ENCODE data around the gene USP44. TPM values are rescaled to one million over a fixed set of nuclear protein-coding genes. Genes with fewer than 3 reads are reported as not detected.

USP44 gene
- total and polyA plus RNA-seq, 2 of the 8 experiments (the other 6 are each of a cell fraction or from before 2014, with no cell fraction given): 129 to 197 TPM

GRCh38 chr12:95545731-95546490, 5.4 kb downstream of the USP44 start:
- H2BK5ac ChIP-seq (ENCODE audit: low read depth, low read length): peak overlapping the region; percentile 76; the same call in 1 of the 2 replicates
- 9% methylated on average over 8 of the region's 8 CpGs; no CpG with 5 or more reads in 1 of the 2 experiments for WGBS, 2 experiments (ENCODE audit: extremely low coverage in 1 of 2, insufficient coverage in 1 of 2, insufficient read length in 1 of 2, insufficient replicate concordance in 2 of 2, low coverage in 1 of 2, low lambda C conversion rate in 2 of 2, missing lambda C conversion rate in 1 of 2)
- peaks cover 0 to 9% (median under 1%) of the 10 kb centered on the region in 4 experiments; a peak in 2 of 8 replicates for H3K36me3 ChIP-seq (ENCODE audit: control insufficient read depth in 2 of 4, insufficient read depth in 4 of 4, low read length in 3 of 4)
- FAIRE-seq (no peak), DNase-seq (ENCODE audit: low read depth in 1 of 2, low spot score in 2 of 2) (no peak)
- peak overlapping the region in 3 of 4 experiments; percentile 10 to 57 (median 43); a peak in 5 of 7 replicates for H3K9ac ChIP-seq (replicated peaks in 1 of 4; ENCODE audit: extremely low read depth in 1 of 4, low read depth in 3 of 4, low read length in 3 of 4)
- H2AFZ ChIP-seq (ENCODE audit: low read length): no peak overlapping the region
- H2BK15ac ChIP-seq (ENCODE audit: low read length): no peak overlapping the region
- H3K79me1 ChIP-seq (ENCODE audit: low read depth, low read length): no peaks in the 10 kb centered on the region
- peak overlapping the region; percentile 74 for H3K56ac ChIP-seq (replicated peaks; ENCODE audit: insufficient read length, low read depth, low read length)
- H3K18ac ChIP-seq (ENCODE audit: extremely low read depth, low read length): peak overlapping the region; percentile 62
- no peak overlapping the region for H3K14ac ChIP-seq (ENCODE audit: insufficient read length)
- no peaks in the 10 kb centered on the region for H3K27me3 ChIP-seq (replicated peaks in 1 of 4; ENCODE audit: control insufficient read depth in 3 of 4, extremely low read depth in 1 of 4, insufficient read depth in 3 of 4, low read length in 3 of 4)
- peak overlapping the region; percentile 77 to 97 for H3K4me2 ChIP-seq (ENCODE audit: insufficient read depth in 1 of 2, low read depth in 2 of 2, low read length in 2 of 2)
- no peak overlapping the region for H3K23ac ChIP-seq (ENCODE audit: insufficient read length)
- H2AK5ac ChIP-seq (ENCODE audit: low read depth, low read length): 0 out of 2 replicates have a peak overlapping the region, but pooled peaks have one; percentile 1
- no peaks in the 10 kb centered on the region for H3K9me3 ChIP-seq (ENCODE audit: insufficient read depth in 2 of 2, low read depth in 1 of 2, low read length in 1 of 2)
- peaks cover 50 to 97% of the 10 kb centered on the region in 2 experiments for H3K79me2 ChIP-seq (ENCODE audit: control insufficient read depth in 1 of 2, insufficient read depth in 2 of 2, low read length in 2 of 2)
- peak overlapping the region; percentile 71 to 95 (median 88); a peak in 7 of 8 replicates for H3K4me3 ChIP-seq (ENCODE audit: extremely low read depth in 1 of 4, insufficient read depth in 2 of 4, low read depth in 3 of 4, low read length in 4 of 4)
- peaks cover 0 to 11% (median 3%) of the 10 kb centered on the region in 4 experiments; a peak in 3 of 7 replicates for H3K4me1 ChIP-seq (replicated peaks in 1 of 4; ENCODE audit: control insufficient read depth in 3 of 4, insufficient read depth in 4 of 4, low read length in 3 of 4)
- peak overlapping the region; percentile 15 for H2BK120ac ChIP-seq (replicated peaks; ENCODE audit: low read depth, low read length)
- H3K4ac ChIP-seq (replicated peaks; ENCODE audit: insufficient read length, low read depth, low read length): peak overlapping the region; percentile 12
- CTCF ChIA-PET (ENCODE audit: partially characterized antibody): interaction anchor here (0.5 to 0.9 kb wide), 2 partner anchors 12 to 249 kb away, joined by 5 to 7 read pairs; no protein-coding TSS in a partner anchor
- H4K5ac ChIP-seq (ENCODE audit: insufficient read length, low read depth, low read length): peak overlapping the region; percentile 88
- H4K8ac ChIP-seq (ENCODE audit: extremely low read depth, insufficient read depth, low read length): no peak overlapping the region
- H4K20me1 ChIP-seq (replicated peaks in 1 of 2; ENCODE audit: control insufficient read depth in 1 of 2, insufficient read depth in 2 of 2, low read length in 2 of 2): peaks cover 0 to 4% of the 10 kb centered on the region in 2 experiments
- TF ChIP-seq MAFK (IDR thresholded peaks at IDR 0.05; ENCODE audit: low read depth, low read length) (no peak), TAF7 (optimal IDR thresholded peaks at IDR 0.05; ENCODE audit: borderline replicate concordance, low read depth, low read length) (no peak), PHF8 (conservative IDR thresholded peaks at IDR 0.05; ENCODE audit: low read depth, low read length) (no peak), TCF12 (IDR thresholded peaks at IDR 0.05; ENCODE audit: low read depth, low read length) (no peak), CREB1 (IDR thresholded peaks at IDR 0.05) (no peak), MAX (IDR thresholded peaks at IDR 0.05) (no peak), SP1 (IDR thresholded peaks at IDR 0.05; ENCODE audit: low read depth, low read length) (no peak)
- peaks cover 4% of the 10 kb centered on the region; the same call in 1 of the 2 replicates for H3K23me2 ChIP-seq (ENCODE audit: low read depth, low read length)
- H4K91ac ChIP-seq (replicated peaks; ENCODE audit: insufficient read length, low read length): peak overlapping the region; percentile 89
- POLR2A ChIA-PET (ENCODE audit: partially characterized antibody): interaction anchor here (0.9 to 1.0 kb wide), 3 partner anchors 9 to 28 kb away, joined by 3 to 4 read pairs (median 4); no protein-coding TSS in a partner anchor
- H2BK20ac ChIP-seq (ENCODE audit: low read length): peak overlapping the region; percentile 26; the same call in 1 of the 2 replicates
- H2BK12ac ChIP-seq (ENCODE audit: low read depth, low read length): no peak overlapping the region; the same call in 1 of the 2 replicates
- H3K27ac ChIP-seq (ENCODE audit: low read depth, low read length): peak overlapping the region; percentile 36; the same call in 1 of the 2 replicates
